H1 (cell line): ENCODE data around the gene BTBD9. TPM values are rescaled to one million over a fixed set of nuclear protein-coding genes. Genes with fewer than 3 reads are reported as not detected.

ENCODE experiments used
- CTCF ChIA-PET: fragments of 300-600 bp; sonication (Branson Sonifier 250); formaldehyde crosslinking; loops from one replicate; lab custom pipeline; 2021; ENCODE audit not compliant: partially characterized antibody; lab: Charles Lee
- POLR2A ChIA-PET: fragments of 300-600 bp; sonication (Branson Sonifier 250); formaldehyde crosslinking; loops from one replicate; lab custom pipeline; 2021; ENCODE audit warnings: inconsistent platforms; ENCODE audit not compliant: partially characterized antibody; lab: Charles Lee
- DNase-seq, 2 experiments: peaks; one replicate each; pipeline versions ENCODE4 v3.0.0 to v3.0.0-alpha.2; 2010 to 2022; ENCODE audit warnings: low spot score in 2 of 2, low read depth in 1 of 2, mixed read lengths in 1 of 2
- FAIRE-seq: peaks from 2 replicates; lab custom pipeline; 2011; peaks lifted over from hg19 to GRCh38; lab: Jason Lieb, UNC
- H2AFZ ChIP-seq: 2 replicates; pipeline ENCODE4 v1.8.1; 2012; ENCODE audit warnings: low read length, inconsistent platforms
- H2AK5ac ChIP-seq: 2 replicates; pipeline ENCODE4 v1.6.1; 2013; ENCODE audit warnings: low read depth, low read length
- H2BK120ac ChIP-seq: replicated peaks from 2 replicates; pipeline ENCODE3; 2013; ENCODE audit warnings: low read depth, low read length, inconsistent platforms
- H2BK12ac ChIP-seq: 2 replicates; pipeline ENCODE4 v1.6.1; 2013; ENCODE audit warnings: low read depth, low read length
- H2BK15ac ChIP-seq: 2 replicates; pipeline ENCODE4 v1.6.1; 2013; ENCODE audit warnings: low read length
- H2BK20ac ChIP-seq: 2 replicates; pipeline ENCODE4 v1.6.1; 2013; ENCODE audit warnings: low read length
- H2BK5ac ChIP-seq: 2 replicates; pipeline ENCODE4 v1.6.1; 2013; ENCODE audit warnings: low read depth, low read length
- H3K14ac ChIP-seq: 2 replicates; pipeline ENCODE4 v1.6.1; 2013; ENCODE audit warnings: inconsistent platforms; ENCODE audit not compliant: insufficient read length
- H3K18ac ChIP-seq: 2 replicates; pipeline ENCODE4 v1.6.1; 2013; ENCODE audit warnings: low read length; ENCODE audit errors: extremely low read depth
- H3K23ac ChIP-seq: 2 replicates; pipeline ENCODE4 v1.6.1; 2013; ENCODE audit warnings: inconsistent platforms; ENCODE audit not compliant: insufficient read length
- H3K23me2 ChIP-seq: 2 replicates; pipeline ENCODE4 v1.6.1; 2013; ENCODE audit warnings: low read depth, low read length
- H3K27ac ChIP-seq: 2 replicates; pipeline ENCODE4 v1.6.1; 2011; ENCODE audit warnings: low read depth, low read length, inconsistent platforms
- H3K27me3 ChIP-seq, 4 experiments: replicated peaks in 1 of 4; 1 replicate in 1 of 4; 2 replicates in 3 of 4; pipeline versions ENCODE4 v1.6.1 to v1.8.1; 2011 to 2013; ENCODE audit warnings: low read length in 3 of 4, mild to moderate bottlenecking in 3 of 4, inconsistent platforms in 2 of 4, mixed read lengths in 2 of 4, moderate library complexity in 1 of 4; ENCODE audit not compliant: control insufficient read depth in 3 of 4, insufficient read depth in 3 of 4; ENCODE audit errors: extremely low read depth in 1 of 4
- H3K36me3 ChIP-seq, 4 experiments: 2 replicates each; pipeline versions ENCODE4 v1.6.1 to v1.8.1; 2011 to 2013; ENCODE audit warnings: mild to moderate bottlenecking in 4 of 4, low read length in 3 of 4, moderate library complexity in 2 of 4, control low read depth in 1 of 4, inconsistent platforms in 1 of 4; ENCODE audit not compliant: insufficient read depth in 4 of 4, control insufficient read depth in 2 of 4
- H3K4ac ChIP-seq: replicated peaks from 2 replicates; pipeline ENCODE3; 2013; ENCODE audit warnings: low read length, low read depth, mixed read lengths, inconsistent platforms; ENCODE audit not compliant: insufficient read length
- H3K4me1 ChIP-seq, 4 experiments: replicated peaks in 1 of 4; 1 replicate in 1 of 4; 2 replicates in 3 of 4; pipeline versions ENCODE4 v1.6.1 to v1.8.1; 2011 to 2013; ENCODE audit warnings: low read length in 3 of 4, inconsistent platforms in 2 of 4, mixed read lengths in 1 of 4; ENCODE audit not compliant: insufficient read depth in 4 of 4, control insufficient read depth in 3 of 4
- H3K4me2 ChIP-seq, 2 experiments: 2 replicates each; pipeline versions ENCODE4 v1.6.1 to v1.8.1; 2011 to 2013; ENCODE audit warnings: low read depth in 2 of 2, low read length in 2 of 2, control low read depth in 1 of 2, inconsistent platforms in 1 of 2, mild to moderate bottlenecking in 1 of 2; ENCODE audit not compliant: insufficient read depth in 1 of 2
- H3K4me3 ChIP-seq, 4 experiments: fragments of 200-600, 300-600 bp in 1 of 4; sonication (generic), shearing (Covaris generic), sonication (Bioruptor Twin) in 1 of 4; 2 replicates each; pipeline versions ENCODE4 v1.5.1 to v1.8.1; 2011 to 2016; ENCODE audit warnings: low read length in 4 of 4, low read depth in 3 of 4, control low read depth in 2 of 4, inconsistent platforms in 2 of 4, mild to moderate bottlenecking in 2 of 4, mixed read lengths in 1 of 4, moderate library complexity in 1 of 4; ENCODE audit not compliant: insufficient read depth in 2 of 4; ENCODE audit errors: extremely low read depth in 1 of 4
- H3K56ac ChIP-seq: replicated peaks from 2 replicates; pipeline ENCODE3; 2013; ENCODE audit warnings: low read depth, mild to moderate bottlenecking, mixed read lengths, low read length, inconsistent platforms; ENCODE audit not compliant: insufficient read length
- H3K79me1 ChIP-seq: 2 replicates; pipeline ENCODE4 v1.6.1; 2013; ENCODE audit warnings: low read depth, low read length, control low read depth
- H3K79me2 ChIP-seq, 2 experiments: 2 replicates each; pipeline versions ENCODE4 v1.6.1 to v1.8.1; 2012 to 2013; ENCODE audit warnings: low read length in 2 of 2, mild to moderate bottlenecking in 2 of 2, inconsistent platforms in 1 of 2; ENCODE audit not compliant: insufficient read depth in 2 of 2, control insufficient read depth in 1 of 2
- H3K9ac ChIP-seq, 4 experiments: replicated peaks in 1 of 4; 1 replicate in 1 of 4; 2 replicates in 3 of 4; pipeline versions ENCODE4 v1.6.1 to v1.8.1; 2011 to 2013; ENCODE audit warnings: low read depth in 3 of 4, low read length in 3 of 4, control low read depth in 2 of 4, mild to moderate bottlenecking in 2 of 4, moderate library complexity in 2 of 4, inconsistent platforms in 1 of 4; ENCODE audit errors: extremely low read depth in 1 of 4
- H3K9me3 ChIP-seq, 2 experiments: 2 replicates each; pipeline versions ENCODE4 v1.6.1 to v1.8.1; 2012 to 2013; ENCODE audit warnings: mild to moderate bottlenecking in 2 of 2, moderate library complexity in 2 of 2, control low read depth in 1 of 2, inconsistent platforms in 1 of 2, low read depth in 1 of 2, low read length in 1 of 2, mixed read lengths in 1 of 2; ENCODE audit not compliant: insufficient read depth in 2 of 2
- H4K20me1 ChIP-seq, 2 experiments: replicated peaks in 1 of 2; 2 replicates each; pipeline versions ENCODE3 to v1.8.1; 2011 to 2013; ENCODE audit warnings: inconsistent platforms in 2 of 2, low read length in 2 of 2, mild to moderate bottlenecking in 1 of 2; ENCODE audit not compliant: insufficient read depth in 2 of 2, control insufficient read depth in 1 of 2
- H4K5ac ChIP-seq: 2 replicates; pipeline ENCODE4 v1.6.1; 2013; ENCODE audit warnings: low read length, low read depth, mixed read lengths, inconsistent platforms; ENCODE audit not compliant: insufficient read length
- H4K8ac ChIP-seq: 2 replicates; pipeline ENCODE4 v1.8.0; 2013; ENCODE audit warnings: mild to moderate bottlenecking, moderate library complexity, low read length, inconsistent platforms; ENCODE audit not compliant: insufficient read depth; ENCODE audit errors: extremely low read depth
- H4K91ac ChIP-seq: replicated peaks from 2 replicates; pipeline ENCODE3; 2013; ENCODE audit warnings: low read length, mixed read lengths, inconsistent platforms; ENCODE audit not compliant: insufficient read length
- ASH2L ChIP-seq: fragments of 200-600, 300-600 bp; sonication (generic); IDR thresholded peaks from one replicate; pipeline ENCODE4 v1.7.1; 2017; ENCODE audit warnings: low read length
- JUN ChIP-seq: IDR thresholded peaks from 2 replicates; pipeline ENCODE4 v1.6.1; 2011; ENCODE audit warnings: low read depth, mild to moderate bottlenecking, improper control_type of control experiment, low read length
- JUND ChIP-seq: IDR thresholded peaks from 2 replicates; pipeline ENCODE4 v1.6.1; 2011; ENCODE audit warnings: mild to moderate bottlenecking, improper control_type of control experiment, low read length
- MAFK ChIP-seq: IDR thresholded peaks from 2 replicates; pipeline ENCODE4 v1.6.1; 2012; ENCODE audit warnings: low read depth, mild to moderate bottlenecking, improper control_type of control experiment, low read length
- PHF8 ChIP-seq: fragments of 200-600 bp; sonication (generic); conservative IDR thresholded peaks from 2 replicates; pipeline ENCODE4 v1.7.1; 2012; ENCODE audit warnings: low read depth, mild to moderate bottlenecking, inconsistent platforms, low read length, moderate library complexity
- SIX5 ChIP-seq: IDR thresholded peaks from 2 replicates; pipeline ENCODE4 v1.6.1; 2011; ENCODE audit warnings: mild to moderate bottlenecking, low read depth, low read length
- WGBS, 2 experiments: shearing (Covaris generic) in 1 of 2; methylation state at CpG; one replicate each; pipeline versions ENCODE4 v1.1.6 to v1.1.7; 2013 to 2015; ENCODE audit warnings: low lambda C conversion rate in 2 of 2, mixed read lengths in 2 of 2, inconsistent platforms in 1 of 2, low coverage in 1 of 2, missing lambda C conversion rate in 1 of 2; ENCODE audit not compliant: insufficient replicate concordance in 2 of 2, insufficient coverage in 1 of 2, insufficient read length in 1 of 2; ENCODE audit errors: extremely low coverage in 1 of 2, missing lambda C conversion rate in 1 of 2; 5-methylcytosine and 5-hydroxymethylcytosine counted together
- polyA plus RNA-seq, 7 experiments: library from polyadenylated mRNA; depleted of rRNA in 3 of 7; stranded (reverse) in 5 of 7; unstranded in 2 of 7; fragments of >200 nt in 5 of 7; fragments of 200-250 nt in 2 of 7; gene quantifications; 1 replicate in 5 of 7; 2 replicates in 1 of 7; 4 replicates in 1 of 7; pipeline versions ENCODE4 v1.2.1 to v1.2.3, GENCODE V29; 2011 to 2013; ENCODE audit warnings: missing spikeins in 2 of 7, mixed read lengths in 2 of 7
- total RNA-seq: library from RNA; stranded (reverse); fragmentation: NEBNext Ultra II Directional; extraction: Animal tissue kit (Norgen Biotek cat#: 25700); gene quantifications from 2 replicates; pipeline ENCODE4 v1.2.1, GENCODE V29; 2021

The BTBD9 gene
- total and polyA plus RNA-seq, 2 of the 8 experiments (the other 6 are each of a cell fraction or from before 2014, with no cell fraction given) = 0.92 to 4.1 TPM

DNA sequence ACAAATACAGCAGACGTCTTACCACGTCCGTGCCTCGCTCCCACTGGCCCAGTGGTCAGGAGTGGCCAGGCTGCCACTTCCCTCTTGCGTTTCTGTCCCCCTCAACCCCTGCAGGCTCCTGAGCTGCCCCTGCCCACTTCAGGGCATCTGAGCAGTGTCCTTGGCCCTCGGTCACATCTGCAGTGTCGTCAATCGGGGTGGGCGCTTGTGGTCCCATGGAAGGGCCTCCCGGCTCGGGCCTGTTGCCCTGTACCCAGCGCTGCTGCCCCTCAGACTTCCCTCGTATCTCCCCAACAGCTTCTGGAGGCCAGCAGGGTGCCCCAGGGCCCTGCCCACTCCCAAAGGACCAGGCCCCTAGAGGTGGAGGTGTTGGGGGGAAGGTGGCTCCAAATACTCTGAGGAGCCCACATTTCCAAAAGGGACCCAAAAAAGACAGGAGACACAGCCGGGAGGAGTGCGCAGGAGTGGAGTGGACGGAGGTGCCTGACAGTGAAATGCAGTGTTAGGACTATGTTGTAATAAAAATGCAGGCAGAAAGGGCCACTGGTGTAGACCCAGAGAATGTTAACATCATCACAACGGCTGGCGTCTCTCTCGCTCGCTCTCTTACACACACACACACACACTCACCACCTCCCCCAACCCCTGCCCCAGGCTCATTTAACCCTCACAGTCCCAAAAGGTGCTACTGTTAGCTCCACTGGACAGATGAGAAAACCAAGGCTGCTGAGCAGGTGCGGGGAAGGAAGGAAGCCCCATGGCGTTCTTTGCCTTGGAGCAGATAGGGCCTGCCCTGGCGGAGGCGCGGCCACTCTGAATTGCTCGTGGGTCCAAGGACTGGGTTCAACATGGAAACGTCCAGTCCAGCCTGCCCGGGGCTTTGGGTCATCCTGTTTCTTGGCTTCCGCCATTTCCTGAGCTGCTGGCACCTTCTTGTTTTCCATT, 476.3 kb downstream of the BTBD9 start:
- Histone ChIP-seq H3K9me3 (no peaks in the 10 kb centered on the region), H3K79me2 (no peaks in the 10 kb centered on the region), H2BK12ac (no peak overlapping the region; the same call in 1 of the 2 replicates), H2BK5ac (no peak overlapping the region), H2AK5ac (no peak overlapping the region), H3K27ac (no peak overlapping the region), H2AFZ (no peak overlapping the region), H3K23ac (no peak overlapping the region), H3K14ac (no peak overlapping the region), H3K23me2 (no peaks in the 10 kb centered on the region), H3K9ac (no peak overlapping the region), H3K4me2 (no peak overlapping the region), H4K91ac (no peak overlapping the region), H4K8ac (peak overlapping the region; percentile 71; the same call in 1 of the 2 replicates), H3K79me1 (no peaks in the 10 kb centered on the region), H3K56ac (no peak overlapping the region), H2BK15ac (no peak overlapping the region), H4K5ac (no peak overlapping the region), H2BK120ac (no peak overlapping the region), H3K18ac (no peak overlapping the region), H3K4me1 (peaks cover 0 to 10% (median 3%) of the 10 kb centered on the region in 4 experiments; a peak in 2 of 7 replicates), H3K4ac (no peak overlapping the region), H3K36me3 (no peaks in the 10 kb centered on the region; a peak in 1 of 8 replicates), H3K27me3 (no peaks in the 10 kb centered on the region), H2BK20ac (no peak overlapping the region), H4K20me1 (no peaks in the 10 kb centered on the region), H3K4me3 (no peak overlapping the region)
- 93% methylated on average over 29 of the region's 29 CpGs; no CpG with 5 or more reads in 1 of the 2 experiments for WGBS, 2 experiments
- FAIRE-seq (no peak), DNase-seq (no peak)
- CTCF ChIA-PET = interaction anchor here (0.9 to 1.2 kb wide), 2 partner anchors 15 to 331 kb away, joined by 3 read pairs; no protein-coding TSS in a partner anchor
- POLR2A ChIA-PET = no interaction called here
- no peak for TF ChIP-seq ASH2L
- TF ChIP-seq SIX5 = no peak
- no peak for TF ChIP-seq MAFK
- TF ChIP-seq JUN = no peak
- TF ChIP-seq JUND = no peak
- no peak for TF ChIP-seq PHF8
